CD4-positive, alpha-beta T cell treated with Interleukin-15 for 4 hours (primary cell): ENCODE data around the gene UBA6.

Experiments
- DNase-seq: peaks from one replicate; pipeline ENCODE4 v3.0.0-alpha.2; 2020; ENCODE audit warnings: low spot score

Gene UBA6

GRCh38 chr4:67576059-67576466, 124.9 kb downstream of the UBA6 start:
- no peak for DNase-seq

GRCh38 chr4:67575232-67576058, 125.5 kb downstream of the UBA6 start:
- no peak for DNase-seq

GRCh38 chr4:67573193-67573592, 127.8 kb downstream of the UBA6 start:
- DNase-seq = peak; percentile 10

GRCh38 chr4:67571975-67572374, 129.0 kb downstream of the UBA6 start:
- DNase-seq = no peak

GRCh38 chr4:67570537-67570936, 130.4 kb downstream of the UBA6 start:
- no peak for DNase-seq

GRCh38 chr4:67568820-67569219, 132.1 kb downstream of the UBA6 start:
- no peak for DNase-seq

- DNase-seq = no peak
These were observed 134.6 kb downstream of the UBA6 start for GRCh38 chr4:67566335-67566734.

- no peak for DNase-seq
These were observed 135.7 kb downstream of the UBA6 start for GRCh38 chr4:67565284-67565683.
